Astrocyte (in vitro differentiated cells and primary cell): Measurements from ENCODE around the gene POTEB2.
"Not testable (repeated sequence)": the region's sequence is repeated elsewhere in the genome, so short reads cannot be mapped to it uniquely, and the experiment has no call there.

Experiments used
- CTCF ChIP-seq: IDR thresholded peaks from 2 replicates; pipeline ENCODE4 v1.5.1; 2011; ENCODE audit warnings: low read depth, mild to moderate bottlenecking, inconsistent platforms, low read length, moderate library complexity; ENCODE audit not compliant: insufficient read depth
- EZH2 ChIP-seq: IDR thresholded peaks from 2 replicates; pipeline ENCODE4 v1.6.1; 2012; ENCODE audit warnings: mild to moderate bottlenecking, low read length, inconsistent platforms; ENCODE audit not compliant: insufficient read depth

- TF ChIP-seq CTCF, EZH2: not testable (repeated sequence)
Observed at GRCh38 chr15:20878464-20878863, 12.3 kb upstream of the POTEB2 start.
